ENCODE results near the gene DMKN. TPM values are rescaled to one million over a fixed set of nuclear protein-coding genes. Genes with fewer than 3 reads are reported as not detected.
"Not testable (repeated sequence)": the region's sequence is repeated elsewhere in the genome, so short reads cannot be mapped to it uniquely, and the experiment has no call there.

DMKN gene
- total RNA-seq, 2 donors from 2014 or later: 3.7 to 7.5 TPM

DNA sequence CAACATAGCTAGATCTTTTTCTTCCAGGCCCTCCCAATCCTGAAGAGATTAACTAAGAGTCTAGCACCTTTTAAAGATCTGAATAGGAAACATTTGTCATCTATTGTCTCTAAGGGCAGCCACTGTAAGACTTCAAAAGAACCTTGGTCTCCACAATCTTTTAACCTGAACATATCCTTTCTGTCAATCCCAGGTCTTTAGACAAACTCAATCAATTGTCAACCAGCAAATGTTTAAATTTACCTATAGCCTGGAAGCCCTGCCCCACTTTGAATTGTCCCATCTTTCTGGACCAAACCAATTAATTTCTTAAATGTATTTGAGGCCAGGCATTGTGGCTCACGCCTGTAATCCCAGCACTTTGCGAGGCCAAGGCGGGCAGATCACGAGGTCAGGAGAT is 42.4 kb downstream of the DMKN start:
- H3K27me3 Mint-ChIP-seq (ENCODE audit: low read depth); DNase-seq; H3K9me3 Mint-ChIP-seq; H3K36me3 Mint-ChIP-seq (ENCODE audit: insufficient read depth in 2 of 2); H3K4me1 Mint-ChIP-seq (ENCODE audit: low read depth); H3K4me3 Mint-ChIP-seq; ATAC-seq (replicated peaks in 1 of 2); H3K27ac Mint-ChIP-seq: not testable (repeated sequence)

- Mint-ChIP-seq H3K4me3 (no peak overlapping the region), H3K4me1 (ENCODE audit: low read depth) (peaks cover 5% of the 10 kb centered on the region), H3K27me3 (ENCODE audit: low read depth) (peaks cover 5% of the 10 kb centered on the region), H3K27ac (no peak overlapping the region), H3K36me3 (ENCODE audit: insufficient read depth in 2 of 2) (no peaks in the 10 kb centered on the region), H3K9me3 (no peaks in the 10 kb centered on the region)
- DNase-seq (no peak), ATAC-seq (replicated peaks in 1 of 2) (no peak)
Observed at GRCh38 chr19:35470128-35470527, 43.3 kb downstream of the DMKN start.

- ATAC-seq (replicated peaks in 1 of 2): peak; percentile 100
- no peak overlapping the region for H3K27ac Mint-ChIP-seq
- no peaks in the 10 kb centered on the region for H3K36me3 Mint-ChIP-seq (ENCODE audit: insufficient read depth in 2 of 2)
- H3K27me3 Mint-ChIP-seq (ENCODE audit: low read depth): peaks cover 7% of the 10 kb centered on the region
- no peaks in the 10 kb centered on the region for H3K9me3 Mint-ChIP-seq
- H3K4me1 Mint-ChIP-seq (ENCODE audit: low read depth): peaks cover 11% of the 10 kb centered on the region
- no peak overlapping the region for H3K4me3 Mint-ChIP-seq
- peak; percentile 70 to 72 for DNase-seq
Observed at GRCh38 chr19:35468637-35469036, 44.8 kb downstream of the DMKN start.

DNA sequence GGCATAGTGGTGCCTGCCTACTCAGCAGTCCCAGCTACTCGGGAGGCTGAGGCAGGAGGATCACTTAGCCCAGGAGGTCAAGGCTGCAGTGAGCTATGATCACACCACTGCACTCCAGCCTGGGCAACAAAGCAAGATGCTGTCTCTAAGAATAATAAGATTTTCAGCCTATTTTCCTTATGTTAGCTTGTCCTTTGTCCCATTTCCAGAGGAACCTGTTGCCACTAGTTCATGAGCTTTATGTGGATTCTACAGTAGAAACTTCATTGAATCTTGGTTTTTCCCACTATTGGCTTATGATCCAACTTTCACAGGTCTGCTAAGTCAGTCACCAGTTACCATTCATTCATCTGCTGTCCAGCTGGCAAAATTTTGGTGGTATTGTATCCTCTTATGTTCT is 47.2 kb downstream of the DMKN start:
- ATAC-seq (replicated peaks in 1 of 2): no peak
- Mint-ChIP-seq H3K4me1 (ENCODE audit: low read depth) (peaks cover 27% of the 10 kb centered on the region), H3K27me3 (ENCODE audit: low read depth) (peaks cover 7% of the 10 kb centered on the region), H3K36me3 (ENCODE audit: insufficient read depth in 2 of 2) (no peaks in the 10 kb centered on the region), H3K9me3 (no peaks in the 10 kb centered on the region), H3K27ac (no peak overlapping the region), H3K4me3 (no peak overlapping the region)
- no peak for DNase-seq

GRCh38 chr19:35462956-35463355 is 50.5 kb downstream of the DMKN start:
- H3K36me3 Mint-ChIP-seq (ENCODE audit: insufficient read depth in 2 of 2); H3K9me3 Mint-ChIP-seq; DNase-seq; H3K27me3 Mint-ChIP-seq (ENCODE audit: low read depth): not testable (repeated sequence)
- peak overlapping the region; percentile 13 for H3K27ac Mint-ChIP-seq
- ATAC-seq (replicated peaks in 1 of 2): peak in 1 of 2 donors; percentile 4
- H3K4me1 Mint-ChIP-seq (ENCODE audit: low read depth): peaks cover 29% of the 10 kb centered on the region
- H3K4me3 Mint-ChIP-seq: peak overlapping the region; percentile 50 to 65

- ATAC-seq (replicated peaks in 1 of 2) (peak; percentile 88 to 91), DNase-seq (peak; percentile 29 to 37)
- H3K36me3 Mint-ChIP-seq (ENCODE audit: insufficient read depth in 2 of 2): no peaks in the 10 kb centered on the region
- H3K27me3 Mint-ChIP-seq (ENCODE audit: low read depth): peaks cover 7% of the 10 kb centered on the region
- peak overlapping the region; percentile 50 to 65 for H3K4me3 Mint-ChIP-seq
- peaks cover 28% of the 10 kb centered on the region for H3K4me1 Mint-ChIP-seq (ENCODE audit: low read depth)
- peak overlapping the region; percentile 13 for H3K27ac Mint-ChIP-seq
- no peaks in the 10 kb centered on the region for H3K9me3 Mint-ChIP-seq
Observed at GRCh38 chr19:35462476-35462953, 50.9 kb downstream of the DMKN start.

DNA sequence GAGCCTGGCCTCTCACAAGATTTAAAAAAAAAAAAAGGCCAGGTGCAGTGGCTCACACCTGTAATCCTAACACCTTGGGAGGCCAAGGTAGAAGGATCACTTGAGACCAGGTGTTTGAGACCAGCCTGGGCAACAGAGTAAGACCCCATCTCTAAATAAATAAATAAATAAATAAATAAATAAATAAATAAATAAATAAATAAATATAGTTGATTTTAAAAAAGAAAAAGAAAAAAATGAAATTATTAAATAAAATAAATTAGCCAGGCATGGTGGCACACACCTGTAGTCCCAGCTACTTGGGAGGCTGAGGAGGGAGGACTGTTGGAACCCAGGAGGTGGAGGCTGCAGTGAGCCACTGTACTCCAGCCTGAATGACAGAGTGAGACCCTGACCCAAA is 51.7 kb downstream of the DMKN start:
- not testable (repeated sequence) for H3K27me3 Mint-ChIP-seq (ENCODE audit: low read depth); H3K4me3 Mint-ChIP-seq; DNase-seq; H3K36me3 Mint-ChIP-seq (ENCODE audit: insufficient read depth in 2 of 2); ATAC-seq (replicated peaks in 1 of 2); H3K27ac Mint-ChIP-seq; H3K9me3 Mint-ChIP-seq
- peaks cover 35% of the 10 kb centered on the region for H3K4me1 Mint-ChIP-seq (ENCODE audit: low read depth)

DNA sequence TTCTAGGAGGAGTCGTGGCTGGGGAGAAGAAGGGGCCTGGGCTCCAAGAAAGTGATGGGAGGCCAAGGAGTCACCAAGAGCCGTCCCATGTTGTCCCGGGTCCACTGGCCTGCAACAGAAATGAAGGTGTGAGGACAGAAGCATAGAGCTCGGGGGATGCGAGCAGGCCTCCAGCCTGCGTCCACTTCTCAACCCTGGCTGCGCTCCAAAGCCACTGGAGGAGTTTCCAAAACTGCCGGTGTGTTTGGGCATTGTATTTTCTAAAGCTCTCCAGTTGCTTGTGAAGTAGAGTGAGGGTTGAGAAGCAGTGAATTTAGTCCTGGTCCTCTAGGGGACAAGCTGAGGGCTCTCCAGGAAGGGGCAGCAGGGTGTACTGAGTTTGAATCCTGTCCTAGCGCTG is 52.4 kb downstream of the DMKN start:
- Mint-ChIP-seq H3K9me3 (no peaks in the 10 kb centered on the region), H3K27ac (no peak overlapping the region), H3K27me3 (ENCODE audit: low read depth) (peaks cover 7% of the 10 kb centered on the region), H3K4me1 (ENCODE audit: low read depth) (peaks cover 35% of the 10 kb centered on the region), H3K4me3 (no peak overlapping the region), H3K36me3 (ENCODE audit: insufficient read depth in 2 of 2) (no peaks in the 10 kb centered on the region)
- ATAC-seq (replicated peaks in 1 of 2) (no peak), DNase-seq (no peak)

DNA sequence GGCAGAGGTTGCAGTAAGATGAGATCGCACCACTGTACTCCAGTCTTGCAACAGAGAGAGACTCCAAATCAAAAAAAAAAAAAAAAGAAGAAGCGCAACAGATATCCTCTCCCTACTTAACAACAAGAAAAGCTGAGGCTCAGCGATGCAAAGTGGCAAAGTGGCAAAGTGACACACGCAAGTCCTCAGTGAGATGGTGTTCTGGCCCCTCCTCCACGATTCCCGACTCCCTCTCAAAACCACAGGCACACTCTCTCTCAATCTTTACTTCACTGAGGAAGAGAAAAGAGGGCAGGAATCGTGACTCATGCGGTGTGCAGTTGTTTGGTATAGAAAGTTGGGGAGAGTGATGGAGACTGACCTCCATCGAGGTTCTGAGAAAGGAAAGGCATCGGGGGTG is 52.8 kb downstream of the DMKN start:
- no peak overlapping the region for H3K4me3 Mint-ChIP-seq
- H3K27me3 Mint-ChIP-seq (ENCODE audit: low read depth): peaks cover 6% of the 10 kb centered on the region
- no peaks in the 10 kb centered on the region for H3K9me3 Mint-ChIP-seq
- DNase-seq: no peak
- no peak overlapping the region for H3K27ac Mint-ChIP-seq
- peaks cover 35% of the 10 kb centered on the region for H3K4me1 Mint-ChIP-seq (ENCODE audit: low read depth)
- no peak for ATAC-seq (replicated peaks in 1 of 2)
- no peaks in the 10 kb centered on the region for H3K36me3 Mint-ChIP-seq (ENCODE audit: insufficient read depth in 2 of 2)

- ATAC-seq (replicated peaks in 1 of 2) (no peak), DNase-seq (no peak)
- H3K27me3 Mint-ChIP-seq (ENCODE audit: low read depth): no peaks in the 10 kb centered on the region
- peaks cover 35% of the 10 kb centered on the region for H3K4me1 Mint-ChIP-seq (ENCODE audit: low read depth)
- no peak overlapping the region for H3K4me3 Mint-ChIP-seq
- no peaks in the 10 kb centered on the region for H3K36me3 Mint-ChIP-seq (ENCODE audit: insufficient read depth in 2 of 2)
- H3K9me3 Mint-ChIP-seq: no peaks in the 10 kb centered on the region
- H3K27ac Mint-ChIP-seq: no peak overlapping the region
Observed at GRCh38 chr19:35459414-35460082, 53.9 kb downstream of the DMKN start.

GRCh38 chr19:35458731-35459391 is 54.6 kb downstream of the DMKN start:
- no peak overlapping the region for H3K4me3 Mint-ChIP-seq
- H3K27ac Mint-ChIP-seq: no peak overlapping the region
- ATAC-seq (replicated peaks in 1 of 2) (no peak), DNase-seq (no peak)
- peaks cover 31% of the 10 kb centered on the region for H3K4me1 Mint-ChIP-seq (ENCODE audit: low read depth)
- H3K9me3 Mint-ChIP-seq: no peaks in the 10 kb centered on the region
- no peaks in the 10 kb centered on the region for H3K27me3 Mint-ChIP-seq (ENCODE audit: low read depth)
- H3K36me3 Mint-ChIP-seq (ENCODE audit: insufficient read depth in 2 of 2): no peaks in the 10 kb centered on the region

DNA sequence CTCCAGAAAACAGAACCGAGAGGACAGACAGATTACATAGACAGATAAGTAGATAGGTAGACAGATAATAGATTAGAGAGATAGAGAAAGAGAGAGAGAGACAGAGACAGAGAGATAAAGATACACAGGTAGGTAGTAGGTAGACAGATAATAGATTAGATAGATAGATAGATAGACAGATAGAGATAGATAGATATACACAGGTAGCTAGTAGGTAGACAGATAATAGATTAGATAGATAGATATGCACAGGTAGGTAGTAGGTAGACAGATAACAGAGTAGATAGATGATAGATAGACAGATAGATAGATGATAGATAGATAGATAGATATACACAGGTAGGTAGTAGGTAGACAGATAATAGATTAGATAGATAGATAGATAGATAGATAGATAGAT is 55.3 kb downstream of the DMKN start:
- DNase-seq: no peak
- H3K4me3 Mint-ChIP-seq: no peak overlapping the region
- peaks cover 25% of the 10 kb centered on the region for H3K4me1 Mint-ChIP-seq (ENCODE audit: low read depth)
- no peak for ATAC-seq (replicated peaks in 1 of 2)
- no peaks in the 10 kb centered on the region for H3K9me3 Mint-ChIP-seq
- H3K27me3 Mint-ChIP-seq (ENCODE audit: low read depth): peaks cover 3% of the 10 kb centered on the region
- H3K27ac Mint-ChIP-seq: peak overlapping the region; percentile 8
- no peaks in the 10 kb centered on the region for H3K36me3 Mint-ChIP-seq (ENCODE audit: insufficient read depth in 2 of 2)

- no peaks in the 10 kb centered on the region for H3K9me3 Mint-ChIP-seq
- peaks cover 7% of the 10 kb centered on the region for H3K27me3 Mint-ChIP-seq (ENCODE audit: low read depth)
- H3K27ac Mint-ChIP-seq: no peak overlapping the region
- peaks cover 23% of the 10 kb centered on the region for H3K4me1 Mint-ChIP-seq (ENCODE audit: low read depth)
- DNase-seq (no peak), ATAC-seq (replicated peaks in 1 of 2) (no peak)
- H3K36me3 Mint-ChIP-seq (ENCODE audit: insufficient read depth in 2 of 2): no peaks in the 10 kb centered on the region
- no peak overlapping the region for H3K4me3 Mint-ChIP-seq
Observed at GRCh38 chr19:35457173-35457572, 56.3 kb downstream of the DMKN start.

All from activated T-cell treated with anti-CD3 and anti-CD28 coated beads, Interleukin-2, amount 50 U/mL, for 72 hours (primary cell).